IMR-90 (cell line): ENCODE data around the gene PFN1.

Experiments used
- BHLHE40 ChIP-seq: fragments of 150-350 bp; IDR thresholded peaks from 2 replicates; pipeline ENCODE4 v1.6.1; 2016; ENCODE audit warnings: mild to moderate bottlenecking, low read depth, low read length
- MXI1 ChIP-seq: IDR thresholded peaks from 2 replicates; pipeline ENCODE4 v1.6.1; 2012; ENCODE audit warnings: low read depth, mild to moderate bottlenecking, low read length, moderate library complexity, borderline replicate concordance
- POLR2A ChIP-seq: IDR thresholded peaks from 2 replicates; pipeline ENCODE4 v1.6.1; 2012; ENCODE audit warnings: mild to moderate bottlenecking, low read depth, low read length
- RAD21 ChIP-seq: IDR thresholded peaks from 2 replicates; pipeline ENCODE4 v1.6.1; 2012; ENCODE audit warnings: low read length, improper control_type of control experiment
- USF2 ChIP-seq: fragments of 150-350 bp; IDR thresholded peaks from 2 replicates; pipeline ENCODE4 v1.6.1; 2017; ENCODE audit warnings: mild to moderate bottlenecking, antibody characterized with exemption, low read length, low read depth
- TF ChIP-seq, protein P1 (sequence below): conservative IDR thresholded peaks from 2 replicates; pipeline ENCODE4 v1.5.1; 2012; ENCODE audit warnings: mild to moderate bottlenecking, low read depth, low read length, improper control_type of control experiment

DNA sequence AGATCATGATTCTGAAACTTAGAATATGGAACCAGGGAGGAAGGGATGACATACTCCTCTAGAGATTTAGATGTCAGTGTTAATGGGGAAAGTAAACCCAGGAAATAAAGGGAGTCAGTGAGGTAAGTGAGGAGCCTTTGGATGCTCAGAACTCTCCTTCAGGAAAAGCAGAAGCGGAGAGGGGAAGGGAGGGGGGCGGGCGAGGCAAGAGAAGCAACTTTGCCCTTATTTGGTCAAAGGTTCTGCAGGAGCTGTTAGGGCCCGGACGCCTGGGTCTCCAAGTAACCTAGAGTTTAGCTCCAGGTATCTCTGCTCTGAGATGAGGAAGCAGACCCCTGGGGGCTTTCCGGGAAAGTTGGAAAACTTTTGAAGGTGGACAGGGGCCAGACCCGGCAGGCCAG, 1.3 kb downstream of the PFN1 start:
- TF ChIP-seq RAD21 (no peak), POLR2A (no peak), BHLHE40 (no peak), USF2 (no peak), MXI1 (no peak)
- TF ChIP-seq, protein P1, sequence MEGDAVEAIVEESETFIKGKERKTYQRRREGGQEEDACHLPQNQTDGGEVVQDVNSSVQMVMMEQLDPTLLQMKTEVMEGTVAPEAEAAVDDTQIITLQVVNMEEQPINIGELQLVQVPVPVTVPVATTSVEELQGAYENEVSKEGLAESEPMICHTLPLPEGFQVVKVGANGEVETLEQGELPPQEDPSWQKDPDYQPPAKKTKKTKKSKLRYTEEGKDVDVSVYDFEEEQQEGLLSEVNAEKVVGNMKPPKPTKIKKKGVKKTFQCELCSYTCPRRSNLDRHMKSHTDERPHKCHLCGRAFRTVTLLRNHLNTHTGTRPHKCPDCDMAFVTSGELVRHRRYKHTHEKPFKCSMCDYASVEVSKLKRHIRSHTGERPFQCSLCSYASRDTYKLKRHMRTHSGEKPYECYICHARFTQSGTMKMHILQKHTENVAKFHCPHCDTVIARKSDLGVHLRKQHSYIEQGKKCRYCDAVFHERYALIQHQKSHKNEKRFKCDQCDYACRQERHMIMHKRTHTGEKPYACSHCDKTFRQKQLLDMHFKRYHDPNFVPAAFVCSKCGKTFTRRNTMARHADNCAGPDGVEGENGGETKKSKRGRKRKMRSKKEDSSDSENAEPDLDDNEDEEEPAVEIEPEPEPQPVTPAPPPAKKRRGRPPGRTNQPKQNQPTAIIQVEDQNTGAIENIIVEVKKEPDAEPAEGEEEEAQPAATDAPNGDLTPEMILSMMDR, result no peak
